Left renal cortex interstitium (tissue), 4 donors: ENCODE data around the gene KANSL1. TPM values are rescaled to one million over a fixed set of nuclear protein-coding genes. Genes with fewer than 3 reads are reported as not detected.

ENCODE experiments used
- DNase-seq, 4 donors: peaks; one replicate each; pipeline ENCODE4 v3.0.0-alpha.2; 2013; ENCODE audit warnings: low read depth in 4 of 4, low spot score in 2 of 4, missing footprints in 1 of 4
- polyA plus RNA-seq, 4 donors: library from polyadenylated mRNA; unstranded; fragments of 120-200 nt; gene quantifications; one replicate each; pipeline ENCODE4 v1.2.1, GENCODE V29; 2013; ENCODE audit not compliant: insufficient read length in 4 of 4

Gene KANSL1
- polyA plus RNA-seq, 4 donors = 50.6 to 111 (median 63.5) TPM

DNA sequence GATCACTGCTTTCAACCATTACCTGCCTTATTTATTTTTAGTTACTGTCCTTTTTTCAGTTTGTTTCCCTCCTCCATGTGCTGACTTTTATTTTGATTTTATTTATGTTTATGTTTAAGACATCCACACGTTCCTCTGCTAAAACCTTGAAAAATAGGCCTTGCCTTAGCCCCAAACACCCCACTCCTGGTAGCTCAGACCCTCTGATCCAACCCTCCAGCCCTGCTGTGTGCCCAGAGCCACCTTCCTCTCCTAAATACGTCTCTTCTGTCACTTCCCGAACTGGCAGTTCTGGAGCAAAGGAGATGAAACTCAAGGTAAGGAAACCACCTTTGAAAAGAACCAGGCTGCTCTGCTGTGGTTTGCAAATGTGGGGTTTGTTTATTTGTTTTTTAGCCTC is 203.5 kb downstream of the KANSL1 start:
- no peak for DNase-seq

DNA sequence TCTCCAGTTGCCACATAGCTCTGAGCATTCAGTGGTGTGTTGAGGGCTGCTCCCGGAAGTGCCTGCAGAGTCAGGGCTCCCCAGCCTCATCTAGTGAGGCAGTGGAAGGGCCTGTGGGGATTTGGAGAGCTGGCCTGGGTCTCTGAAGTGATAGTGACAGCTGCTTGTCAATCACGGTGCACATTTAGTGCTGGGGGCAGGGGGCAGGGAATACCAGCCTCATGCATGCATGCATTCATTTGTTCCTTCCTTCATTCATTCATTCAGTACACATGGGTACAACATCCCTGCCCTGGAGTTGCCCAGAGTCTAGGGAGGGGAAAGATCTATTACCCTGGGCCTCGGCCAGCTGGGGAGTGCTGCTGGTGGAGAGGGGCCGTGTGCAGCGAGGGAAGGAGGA is 205.5 kb downstream of the KANSL1 start:
- DNase-seq = no peak

- DNase-seq = no peak
Measured at GRCh38 chr17:45986056-45986455, 207.2 kb downstream of the KANSL1 start.

- DNase-seq = no peak
Measured at GRCh38 chr17:45985447-45985846, 207.8 kb downstream of the KANSL1 start.

GRCh38 chr17:45984368-45984767 is 208.9 kb downstream of the KANSL1 start:
- no peak for DNase-seq

DNA sequence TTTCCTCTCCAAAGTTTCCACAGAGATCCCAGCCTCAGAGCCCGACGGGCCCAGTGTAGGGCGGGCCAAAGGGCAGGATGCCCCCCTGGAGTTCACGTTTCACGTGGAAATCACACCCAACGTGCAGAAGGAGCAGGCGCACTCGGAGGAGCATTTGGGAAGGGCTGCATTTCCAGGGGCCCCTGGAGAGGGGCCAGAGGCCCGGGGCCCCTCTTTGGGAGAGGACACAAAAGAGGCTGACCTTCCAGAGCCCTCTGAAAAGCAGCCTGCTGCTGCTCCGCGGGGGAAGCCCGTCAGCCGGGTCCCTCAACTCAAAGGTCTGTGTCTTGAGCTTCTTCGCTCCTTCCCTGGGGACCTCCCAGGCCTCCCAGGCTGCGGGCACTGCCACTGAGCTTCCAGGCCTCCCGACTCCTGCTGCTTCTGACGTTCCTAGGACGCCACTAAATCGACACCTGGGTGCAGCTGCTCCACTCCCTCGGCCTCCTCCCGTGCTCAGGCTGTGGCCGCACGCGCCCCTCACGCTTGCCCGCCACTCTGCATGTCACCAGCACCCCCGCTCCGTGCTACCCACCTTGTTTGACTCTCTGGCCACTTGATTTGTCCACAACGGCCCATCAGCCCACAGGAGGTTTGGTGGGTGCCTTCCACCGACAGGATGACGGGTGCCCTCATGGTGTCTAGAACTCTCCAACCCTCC is 209.5 kb downstream of the KANSL1 start:
- DNase-seq = no peak

GRCh38 chr17:45982791-45983613 is 210.2 kb downstream of the KANSL1 start:
- DNase-seq = no peak

DNA sequence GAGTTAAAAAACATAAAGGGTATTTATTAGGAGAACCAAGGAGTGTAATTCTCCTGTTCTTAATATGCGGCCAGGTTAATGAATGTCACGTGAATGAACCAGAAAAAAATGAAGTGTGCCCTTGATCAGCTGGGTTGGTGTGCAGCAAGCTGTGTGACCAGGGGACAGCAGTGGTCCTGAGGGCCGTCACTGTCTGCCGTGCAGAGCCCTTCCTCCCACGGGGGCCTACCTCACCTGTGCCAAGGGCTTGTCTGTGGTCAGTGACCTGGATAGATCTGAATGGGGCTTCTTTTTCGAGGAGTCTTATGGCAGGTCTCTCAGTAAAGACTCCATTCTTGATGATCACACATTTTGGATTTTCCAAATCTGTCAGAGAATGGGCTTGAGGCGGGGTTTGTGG is 211.9 kb downstream of the KANSL1 start:
- DNase-seq = no peak

DNA sequence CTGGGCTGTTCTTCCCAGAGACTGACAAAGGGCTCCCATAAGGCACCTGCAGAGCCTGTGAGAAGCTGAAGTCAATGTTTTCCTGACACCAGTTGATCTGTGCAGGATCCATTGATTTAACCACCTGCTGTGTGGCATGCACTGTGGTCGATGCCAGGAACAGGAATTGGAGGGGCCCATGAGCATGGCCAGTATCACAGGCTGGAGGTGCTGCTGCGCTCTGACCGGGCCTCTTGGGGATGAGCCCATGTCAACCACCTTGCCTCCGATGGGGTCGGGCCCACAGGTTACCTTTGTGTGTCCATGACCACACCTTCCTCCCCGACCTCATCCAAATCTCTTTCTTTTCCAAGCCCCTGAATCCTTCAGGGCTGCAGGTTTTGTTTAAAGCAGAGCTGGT is 212.4 kb downstream of the KANSL1 start:
- no peak for DNase-seq

Other genes starting within 250 kb of the KANSL1 start
- gene STH, start 194.2 kb downstream of the KANSL1 start, polyA plus RNA-seq = under 1 TPM in 1 of 4 donors, not detected in 3; 0.35 TPM
- gene LRRC37A, start 101.7 kb upstream of the KANSL1 start, polyA plus RNA-seq = 1 to 10 TPM; 2.0 to 7.8 (median 4.4) TPM
- 10 to 100 TPM; 10.3 to 22.6 (median 17.2) TPM for gene ARL17B, start 168.3 kb upstream of the KANSL1 start, polyA plus RNA-seq